Stimulated activated naive B cell treated with anti-CD40 and anti-IgM and Interleukin-4, amounts not matched to agents 10 μg/mL and 1 μg/mL and 100 μg/mL, for 72 hours (primary cell): ENCODE measurements around the gene POLE.

Experiments used
- ATAC-seq, 2 donors: fragments of 150-1000 bp; cut with Tn5 transposase; replicated peaks; 2 replicates each; pipeline ENCODE4 v1.10.0; 2021; ENCODE audit warnings: moderate library complexity in 1 of 2
- DNase-seq: peaks from one replicate; pipeline ENCODE4 v3.0.0; 2021
- H3K27ac Mint-ChIP-seq: one replicate; pipeline ENCODE4 v1.8.0; 2022; ENCODE audit warnings: mild to moderate bottlenecking, mixed read lengths
- H3K27me3 Mint-ChIP-seq, 2 donors: one replicate each; pipeline ENCODE4 v1.8.0; 2022; ENCODE audit warnings: mixed read lengths in 2 of 2
- H3K36me3 Mint-ChIP-seq, 2 donors: one replicate each; pipeline ENCODE4 v1.8.0; 2022; ENCODE audit warnings: mixed read lengths in 2 of 2, mild to moderate bottlenecking in 1 of 2
- H3K4me1 Mint-ChIP-seq, 2 donors: one replicate each; pipeline ENCODE4 v1.8.0; 2022; ENCODE audit warnings: mixed read lengths in 2 of 2, mild to moderate bottlenecking in 1 of 2
- H3K4me3 Mint-ChIP-seq, 2 donors: one replicate each; pipeline ENCODE4 v1.8.0; 2022; ENCODE audit warnings: mild to moderate bottlenecking in 2 of 2, mixed read lengths in 2 of 2, moderate library complexity in 1 of 2
- H3K9me3 Mint-ChIP-seq, 2 donors: one replicate each; pipeline ENCODE4 v1.8.0; 2022; ENCODE audit warnings: mixed read lengths in 2 of 2, mild to moderate bottlenecking in 1 of 2

POLE gene

DNA sequence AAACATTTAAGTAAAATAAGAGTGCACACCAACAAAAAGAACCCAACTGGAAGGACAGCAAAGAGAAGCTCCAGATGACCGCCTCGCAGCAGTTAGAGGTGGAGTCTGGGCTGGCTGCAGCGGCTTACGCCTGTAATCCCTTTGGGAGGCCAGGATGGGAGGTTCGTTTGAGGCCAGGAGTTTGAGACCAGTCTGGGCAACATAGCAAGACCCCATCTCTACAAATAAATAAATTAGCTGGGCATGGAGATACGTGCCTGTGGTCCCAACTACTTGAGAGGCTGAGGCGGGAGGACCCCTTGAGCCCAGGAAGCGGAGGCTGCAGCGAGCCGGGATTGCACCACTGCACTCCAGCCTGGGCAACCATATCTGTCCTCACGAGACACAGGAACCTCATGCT is 92.0 kb downstream of the POLE start:
- Mint-ChIP-seq H3K4me3 (no peak overlapping the region), H3K36me3 (peaks cover 0 to 1% of the 10 kb centered on the region in 2 donors), H3K27ac (no peak overlapping the region), H3K9me3 (peaks cover 0 to 2% of the 10 kb centered on the region in 2 donors), H3K4me1 (peaks cover 17 to 32% of the 10 kb centered on the region in 2 donors), H3K27me3 (peaks cover 19 to 24% of the 10 kb centered on the region in 2 donors)
- ATAC-seq (no peak), DNase-seq (no peak)

DNA sequence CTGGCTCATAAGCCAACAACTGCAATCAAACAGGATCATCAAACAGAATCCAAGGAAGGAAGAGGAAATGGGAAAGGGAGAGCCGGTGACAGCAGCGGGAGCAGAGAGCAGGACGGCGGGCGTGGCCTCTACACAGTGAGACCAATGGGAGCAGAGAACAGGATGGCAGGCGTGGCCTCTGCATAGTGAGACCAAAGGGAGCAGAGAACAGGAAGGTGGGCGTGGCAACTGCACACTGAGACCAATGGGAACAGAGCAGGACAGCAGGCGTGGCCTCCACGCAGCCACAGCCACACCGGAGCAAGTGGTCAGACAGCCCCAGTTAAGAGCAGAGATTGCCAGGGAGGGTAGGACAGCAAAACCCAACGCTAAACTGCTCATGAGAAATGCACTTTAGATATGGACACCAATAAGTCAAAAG is 93.2 kb downstream of the POLE start:
- Mint-ChIP-seq H3K9me3 (peaks cover 0 to 3% of the 10 kb centered on the region in 2 donors), H3K27ac (no peak overlapping the region), H3K4me3 (no peak overlapping the region), H3K36me3 (peaks cover 1 to 2% of the 10 kb centered on the region in 2 donors), H3K27me3 (peaks cover 19 to 23% of the 10 kb centered on the region in 2 donors), H3K4me1 (peaks cover 13 to 23% of the 10 kb centered on the region in 2 donors)
- no peak for DNase-seq
- ATAC-seq: peak; percentile 54 to 73

DNA sequence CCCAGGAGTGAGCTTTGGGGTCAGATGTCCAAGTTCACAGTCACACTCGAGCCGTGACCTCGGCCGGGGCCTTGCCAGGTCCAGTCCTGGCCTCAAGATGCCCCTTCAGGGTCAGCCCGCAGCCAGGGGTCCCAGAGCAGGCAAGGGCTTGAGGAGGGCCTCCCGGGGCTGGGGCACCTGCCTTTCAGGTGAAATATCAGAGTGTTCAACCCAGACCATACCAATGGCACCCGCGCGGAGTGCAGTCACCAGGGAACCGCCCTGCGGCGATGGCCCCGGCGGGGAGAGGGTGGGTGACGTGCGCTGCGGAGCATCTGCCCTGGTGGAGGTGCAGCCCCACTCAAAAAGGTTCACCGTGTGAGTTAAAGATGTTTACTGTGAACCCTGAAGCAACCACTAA is 93.6 kb downstream of the POLE start:
- Mint-ChIP-seq H3K27ac (no peak overlapping the region), H3K4me1 (peaks cover 10 to 19% of the 10 kb centered on the region in 2 donors), H3K27me3 (peaks cover 15 to 19% of the 10 kb centered on the region in 2 donors), H3K9me3 (peaks cover 0 to 3% of the 10 kb centered on the region in 2 donors), H3K36me3 (peaks cover 1 to 3% of the 10 kb centered on the region in 2 donors), H3K4me3 (no peak overlapping the region)
- DNase-seq: no peak
- no peak for ATAC-seq

DNA sequence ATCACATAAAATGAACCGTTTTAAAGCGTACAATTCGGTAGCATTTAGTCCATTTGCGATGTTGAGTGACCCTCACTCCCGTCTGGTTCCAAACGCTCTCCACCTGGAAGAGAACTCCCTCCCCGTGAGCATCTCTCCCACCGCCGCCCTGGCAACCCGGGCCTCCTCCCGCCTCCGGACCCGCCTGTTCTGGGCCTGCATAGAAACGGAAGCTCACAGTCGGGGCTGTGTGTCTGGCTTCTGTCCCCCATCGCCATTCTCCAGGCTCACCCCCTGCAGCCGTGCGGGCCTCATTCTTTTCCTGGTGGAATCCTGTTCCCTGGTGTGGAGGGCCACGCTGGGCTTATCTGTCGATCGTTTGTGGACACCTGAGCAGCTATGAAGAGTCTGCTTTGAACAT is 94.1 kb downstream of the POLE start:
- H3K36me3 Mint-ChIP-seq: peaks cover 1 to 3% of the 10 kb centered on the region in 2 donors
- H3K4me3 Mint-ChIP-seq: no peak overlapping the region
- H3K27me3 Mint-ChIP-seq: peaks cover 14 to 18% of the 10 kb centered on the region in 2 donors
- H3K27ac Mint-ChIP-seq: no peak overlapping the region
- ATAC-seq (no peak), DNase-seq (no peak)
- peaks cover 8 to 17% of the 10 kb centered on the region in 2 donors for H3K4me1 Mint-ChIP-seq
- H3K9me3 Mint-ChIP-seq: peaks cover 0 to 3% of the 10 kb centered on the region in 2 donors

DNA sequence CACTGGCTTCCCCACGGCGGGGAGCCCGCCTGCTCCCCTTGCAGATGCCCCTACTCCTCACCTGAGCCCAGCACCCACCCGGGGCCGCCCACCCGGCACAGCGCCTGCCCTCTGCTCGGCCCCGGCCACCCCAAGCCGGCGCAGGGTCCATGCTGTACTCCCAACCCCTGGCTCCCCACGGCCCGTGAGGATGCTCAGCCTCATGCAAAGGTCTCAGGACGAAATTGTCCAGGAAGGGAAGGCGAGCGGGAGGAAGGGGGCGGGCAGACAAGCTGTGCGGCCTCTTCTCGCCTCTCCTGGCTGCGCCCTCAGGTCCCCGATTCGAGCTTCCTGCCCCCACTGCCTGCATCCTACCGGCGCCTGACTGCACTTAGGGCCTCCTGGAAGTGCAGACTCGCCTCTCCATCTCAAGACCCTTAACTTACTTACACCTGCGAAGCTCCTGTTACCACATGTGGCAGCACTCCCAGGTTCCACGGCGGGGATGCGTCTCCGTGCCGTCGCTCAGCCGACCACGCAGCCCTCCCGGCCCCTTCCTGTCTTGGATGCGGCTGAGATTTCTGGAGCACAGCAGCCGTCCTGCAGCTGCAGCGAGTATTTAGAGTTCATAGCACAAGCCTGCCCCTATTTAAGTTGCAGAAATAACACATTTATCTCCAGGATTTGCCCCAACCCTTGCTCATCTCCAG is 94.7 kb downstream of the POLE start:
- peaks cover 10 to 13% of the 10 kb centered on the region in 2 donors for H3K27me3 Mint-ChIP-seq
- DNase-seq: no peak
- peaks cover 5 to 12% of the 10 kb centered on the region in 2 donors for H3K4me1 Mint-ChIP-seq
- H3K9me3 Mint-ChIP-seq: peaks cover 0 to 3% of the 10 kb centered on the region in 2 donors
- H3K36me3 Mint-ChIP-seq: peaks cover under 1 to 3% of the 10 kb centered on the region in 2 donors
- no peak for ATAC-seq
- no peak overlapping the region for H3K4me3 Mint-ChIP-seq
- no peak overlapping the region for H3K27ac Mint-ChIP-seq

DNA sequence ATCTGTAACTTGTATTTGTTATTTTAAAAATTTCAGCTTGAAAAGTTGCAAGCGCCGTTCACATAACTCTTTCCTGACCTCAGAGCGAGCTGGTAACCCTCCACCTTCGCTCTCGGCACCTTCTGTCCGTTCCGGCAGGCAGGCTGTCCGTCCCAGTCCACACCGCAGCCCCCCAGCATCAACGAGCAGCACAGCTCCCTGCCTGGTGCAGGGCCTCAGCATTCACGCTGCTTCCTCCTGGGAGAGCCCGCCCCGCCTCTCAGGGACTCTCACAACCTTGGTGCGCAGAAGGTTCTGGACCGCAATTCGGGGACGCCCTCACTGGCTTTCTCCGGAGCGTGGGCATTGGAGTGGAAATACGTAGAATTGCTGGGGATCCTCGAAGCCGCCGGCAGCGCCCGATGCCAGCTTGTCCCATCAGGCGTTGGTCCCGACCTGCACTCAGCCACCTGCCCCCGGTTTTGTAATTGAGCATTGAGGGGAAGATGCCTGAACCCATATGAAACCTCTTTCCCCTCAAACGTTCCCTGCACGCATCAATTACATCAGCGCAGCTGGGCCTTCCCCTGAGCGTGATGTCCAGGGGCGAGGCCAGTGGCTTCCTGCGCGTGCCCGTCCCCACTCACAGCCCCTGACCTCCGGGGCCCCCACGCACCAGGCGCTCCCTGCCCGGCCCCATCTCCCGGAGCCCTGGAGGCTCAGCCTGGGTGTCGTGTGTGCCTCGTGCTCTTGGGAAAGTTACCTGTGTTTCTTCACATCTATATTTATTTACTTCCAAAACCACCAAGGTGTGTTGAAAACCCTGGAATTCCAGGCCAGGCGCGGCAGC is 95.8 kb downstream of the POLE start:
- Mint-ChIP-seq H3K4me1 (peaks cover 2 to 6% of the 10 kb centered on the region in 2 donors), H3K4me3 (no peak overlapping the region), H3K9me3 (peaks cover 0 to 3% of the 10 kb centered on the region in 2 donors), H3K27me3 (peaks cover 6 to 9% of the 10 kb centered on the region in 2 donors), H3K27ac (no peak overlapping the region), H3K36me3 (peaks cover 0 to 3% of the 10 kb centered on the region in 2 donors)
- DNase-seq (no peak), ATAC-seq (no peak)

DNA sequence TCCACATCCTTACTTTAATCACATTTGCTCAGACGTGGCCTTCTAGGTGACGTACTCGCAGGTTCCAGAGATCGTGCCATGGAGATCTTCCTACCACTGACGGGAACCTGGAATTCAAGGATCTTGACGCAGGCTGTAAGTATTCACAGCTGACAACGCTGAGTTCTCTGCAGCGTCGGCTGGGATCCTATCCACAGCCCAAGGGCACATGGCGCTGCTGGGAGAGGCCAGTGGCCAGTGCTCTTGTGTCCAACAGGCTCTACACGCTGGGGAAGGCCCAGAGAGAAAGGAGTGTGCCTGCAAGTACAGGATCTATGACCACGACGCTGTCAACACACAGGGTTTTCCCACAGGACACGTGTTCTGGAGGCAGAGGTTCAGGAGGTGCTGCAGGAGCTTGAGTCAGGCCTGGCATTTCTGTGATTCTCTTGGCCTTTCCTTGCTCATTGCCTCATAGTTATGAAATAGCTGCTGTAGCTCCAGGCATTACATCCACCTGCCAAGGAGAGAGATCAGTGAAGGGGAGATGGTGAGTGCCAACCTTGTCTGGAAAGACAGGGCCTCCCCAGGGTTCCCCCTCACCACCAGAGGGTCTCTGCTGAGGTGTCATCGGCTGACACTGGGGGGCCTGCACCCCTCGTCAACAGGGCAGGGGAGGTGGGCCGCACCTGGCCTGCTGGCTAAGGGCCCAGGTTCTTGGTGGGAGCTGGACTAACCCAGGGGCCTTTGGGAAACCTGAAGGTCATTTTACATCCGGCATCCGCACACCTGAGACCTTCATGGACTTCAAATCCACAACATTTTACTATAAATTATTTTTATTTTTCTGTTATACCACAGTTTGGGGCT is 98.1 kb downstream of the POLE start:
- H3K27me3 Mint-ChIP-seq: peaks cover 5 to 6% of the 10 kb centered on the region in 2 donors
- H3K9me3 Mint-ChIP-seq: peaks cover 0 to 3% of the 10 kb centered on the region in 2 donors
- H3K36me3 Mint-ChIP-seq: peaks cover 3 to 4% of the 10 kb centered on the region in 2 donors
- no peak for DNase-seq
- no peak for ATAC-seq
- H3K27ac Mint-ChIP-seq: no peak overlapping the region
- no peak overlapping the region for H3K4me3 Mint-ChIP-seq
- peaks cover 2 to 5% of the 10 kb centered on the region in 2 donors for H3K4me1 Mint-ChIP-seq

DNA sequence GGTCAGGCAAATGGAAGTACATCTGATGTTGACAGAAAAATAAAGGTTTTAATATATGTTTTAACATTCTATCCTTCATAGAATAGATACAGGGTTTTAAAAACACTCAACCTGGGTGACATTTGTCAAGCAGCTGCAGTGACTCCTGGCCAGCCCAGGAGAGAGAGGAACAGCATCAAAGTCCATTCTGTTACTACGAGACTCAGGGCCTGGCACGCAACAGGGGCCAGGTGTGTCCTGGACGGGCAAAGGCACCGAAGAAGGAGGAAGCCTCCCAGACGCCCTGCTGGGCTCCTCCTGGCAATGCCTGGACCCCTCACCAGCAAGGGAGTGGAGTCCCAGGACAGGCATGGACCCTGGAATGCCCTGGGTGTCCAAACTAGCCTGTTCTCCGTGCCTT is 98.8 kb downstream of the POLE start:
- no peak overlapping the region for H3K27ac Mint-ChIP-seq
- H3K4me3 Mint-ChIP-seq: no peak overlapping the region
- peaks cover 0 to 2% of the 10 kb centered on the region in 2 donors for H3K9me3 Mint-ChIP-seq
- DNase-seq: no peak
- H3K4me1 Mint-ChIP-seq: no peaks in the 10 kb centered on the region
- ATAC-seq: no peak
- peaks cover 8% of the 10 kb centered on the region in 2 donors for H3K36me3 Mint-ChIP-seq
- no peaks in the 10 kb centered on the region for H3K27me3 Mint-ChIP-seq

DNA sequence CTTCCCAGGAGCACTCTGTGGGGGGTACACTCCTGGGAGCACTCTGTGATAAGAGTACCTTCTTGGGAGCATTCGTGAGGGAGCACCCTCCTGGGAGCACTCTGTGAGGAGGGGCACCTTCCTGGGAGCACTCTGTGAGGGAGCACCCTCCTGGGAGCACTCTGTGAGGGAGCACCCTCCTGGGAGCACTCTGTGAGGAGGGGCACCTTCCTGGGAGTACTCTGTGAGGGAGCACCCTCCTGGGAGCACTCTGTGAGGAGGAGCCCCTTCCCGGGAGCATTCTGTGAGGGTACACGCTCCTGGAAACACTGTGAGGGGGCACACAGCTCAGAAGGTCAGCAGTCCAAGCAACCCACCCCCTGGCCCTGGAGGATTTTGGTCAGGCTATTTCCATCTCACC is 99.4 kb downstream of the POLE start:
- no peaks in the 10 kb centered on the region for H3K4me1 Mint-ChIP-seq
- ATAC-seq (no peak), DNase-seq (no peak)
- H3K27me3 Mint-ChIP-seq: no peaks in the 10 kb centered on the region
- H3K27ac Mint-ChIP-seq: no peak overlapping the region
- H3K4me3 Mint-ChIP-seq: no peak overlapping the region
- H3K9me3 Mint-ChIP-seq: peaks cover 0 to 2% of the 10 kb centered on the region in 2 donors
- peaks cover 8% of the 10 kb centered on the region in 2 donors for H3K36me3 Mint-ChIP-seq

DNA sequence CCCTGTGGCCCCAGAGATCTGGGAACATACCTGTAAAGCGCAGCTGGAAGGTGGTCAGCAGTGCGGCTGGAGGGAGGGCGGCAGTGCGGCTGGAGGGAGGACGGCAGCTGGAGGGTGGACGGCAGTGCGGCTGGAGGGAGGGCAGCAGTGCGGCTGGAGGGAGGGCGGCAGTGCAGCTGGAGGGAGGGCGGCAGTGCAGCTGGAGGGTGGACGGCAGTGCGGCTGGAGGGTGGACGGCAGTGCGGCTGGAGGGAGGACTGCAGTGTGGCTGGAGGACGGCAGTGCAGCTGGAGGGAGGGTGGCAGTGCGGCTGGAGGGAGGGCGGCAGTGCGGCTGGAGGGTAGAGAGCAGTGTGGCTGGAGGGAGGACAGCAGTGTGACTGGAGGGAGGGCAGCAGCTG is 100.2 kb downstream of the POLE start:
- Mint-ChIP-seq H3K27me3 (no peaks in the 10 kb centered on the region), H3K27ac (no peak overlapping the region)

DNA sequence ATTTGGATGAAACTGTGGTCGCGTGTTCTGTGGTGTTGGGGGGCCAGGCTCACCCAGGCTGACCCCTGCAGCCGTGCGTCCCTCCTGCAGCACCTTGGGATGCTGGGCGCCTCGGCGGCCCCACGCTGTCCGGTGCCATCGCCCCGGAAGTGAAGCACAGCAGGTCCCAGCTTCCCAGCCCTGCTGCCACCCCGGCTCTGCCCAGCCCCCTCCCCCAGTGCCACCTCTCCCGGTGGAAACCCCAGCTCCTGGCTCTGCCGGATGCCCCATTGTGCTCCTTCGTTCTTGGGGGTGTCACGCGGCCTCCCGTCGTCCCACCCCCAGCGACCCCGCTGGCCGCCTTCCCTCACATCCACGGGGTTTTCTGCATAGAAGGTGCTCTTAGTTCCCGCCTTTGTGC is 102.0 kb downstream of the POLE start:
- no peaks in the 10 kb centered on the region for H3K4me1 Mint-ChIP-seq
- ATAC-seq (no peak), DNase-seq (no peak)
- H3K9me3 Mint-ChIP-seq: peaks cover 0 to 2% of the 10 kb centered on the region in 2 donors
- H3K27me3 Mint-ChIP-seq: no peaks in the 10 kb centered on the region
- H3K4me3 Mint-ChIP-seq: no peak overlapping the region
- peaks cover 11 to 15% of the 10 kb centered on the region in 2 donors for H3K36me3 Mint-ChIP-seq
- H3K27ac Mint-ChIP-seq: no peak overlapping the region

More for the DNA sequence above, 100.2 kb downstream of the POLE start:
- DNase-seq (no peak), ATAC-seq (no peak)
- Mint-ChIP-seq H3K36me3 (peaks cover 8 to 13% of the 10 kb centered on the region in 2 donors), H3K4me1 (no peaks in the 10 kb centered on the region), H3K4me3 (no peak overlapping the region), H3K9me3 (peaks cover 0 to 2% of the 10 kb centered on the region in 2 donors)

DNA sequence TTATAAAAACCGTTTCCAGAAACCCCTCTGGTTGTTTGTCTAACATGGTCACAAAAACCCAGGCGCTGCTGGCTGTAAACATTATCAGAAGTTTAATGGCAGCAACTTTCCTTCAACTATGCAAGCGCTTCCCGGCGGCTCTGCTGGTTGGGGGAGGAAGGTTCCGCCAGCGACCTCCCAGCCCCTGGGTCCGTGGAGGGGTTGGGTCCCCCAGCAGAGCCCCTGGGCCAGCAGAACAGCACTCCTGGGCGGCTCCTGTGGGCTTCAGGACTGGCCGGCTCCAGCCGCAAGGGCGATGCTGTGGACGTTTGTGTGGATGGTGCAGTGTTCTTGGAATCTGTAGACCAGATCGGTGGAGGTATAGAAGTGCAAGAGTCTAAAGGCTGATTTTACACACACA is 102.7 kb downstream of the POLE start:
- peaks cover 0 to 2% of the 10 kb centered on the region in 2 donors for H3K9me3 Mint-ChIP-seq
- no peaks in the 10 kb centered on the region for H3K27me3 Mint-ChIP-seq
- H3K4me1 Mint-ChIP-seq: no peaks in the 10 kb centered on the region
- ATAC-seq (no peak), DNase-seq (no peak)
- H3K36me3 Mint-ChIP-seq: peaks cover 11 to 18% of the 10 kb centered on the region in 2 donors
- no peak overlapping the region for H3K4me3 Mint-ChIP-seq
- H3K27ac Mint-ChIP-seq: no peak overlapping the region

DNA sequence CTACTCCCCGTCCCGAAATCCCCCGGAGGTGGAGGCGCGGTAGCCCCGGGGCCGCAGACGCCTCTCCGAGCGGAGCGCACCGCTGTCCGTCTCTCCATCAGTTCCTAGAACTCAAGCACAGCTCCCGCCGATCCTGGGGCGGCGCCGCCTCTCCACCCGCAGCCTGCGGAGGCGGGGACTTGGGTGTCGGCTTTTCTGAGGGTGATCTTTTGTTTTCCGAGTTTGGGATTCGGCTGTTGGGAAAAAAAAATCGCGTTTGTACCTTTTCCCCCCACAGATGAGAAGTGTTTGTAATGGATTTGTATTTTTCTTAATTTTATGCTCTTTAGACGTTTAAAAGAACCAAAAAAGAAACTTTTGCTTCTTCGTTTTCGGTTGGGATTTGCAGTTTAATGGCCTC is 103.4 kb downstream of the POLE start:
- DNase-seq (no peak), ATAC-seq (no peak)
- H3K36me3 Mint-ChIP-seq: peaks cover 13 to 18% of the 10 kb centered on the region in 2 donors
- H3K9me3 Mint-ChIP-seq: no peaks in the 10 kb centered on the region
- no peak overlapping the region for H3K27ac Mint-ChIP-seq
- H3K4me1 Mint-ChIP-seq: no peaks in the 10 kb centered on the region
- H3K4me3 Mint-ChIP-seq: no peak overlapping the region
- no peaks in the 10 kb centered on the region for H3K27me3 Mint-ChIP-seq

DNA sequence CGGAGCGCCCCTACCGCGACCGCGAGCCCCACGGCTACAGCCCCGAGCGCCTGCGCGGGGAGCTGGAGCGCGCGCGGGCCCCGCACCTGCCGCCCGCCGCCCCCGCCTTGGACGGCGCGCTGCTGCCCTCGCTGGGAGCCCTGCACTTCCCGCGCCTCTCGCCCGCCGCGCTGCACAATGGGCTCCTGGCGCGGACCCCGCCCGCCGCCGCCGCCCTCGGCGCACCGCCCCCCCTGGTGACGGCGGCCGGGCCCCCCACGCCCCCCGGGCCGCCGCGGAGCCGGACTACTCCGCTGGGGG is 103.8 kb downstream of the POLE start:
- H3K9me3 Mint-ChIP-seq: no peaks in the 10 kb centered on the region
- ATAC-seq: no peak
- H3K27ac Mint-ChIP-seq: no peak overlapping the region

More for the DNA sequence above, 103.8 kb downstream of the POLE start:
- Mint-ChIP-seq H3K36me3 (peaks cover 17 to 20% of the 10 kb centered on the region in 2 donors), H3K4me3 (no peak overlapping the region), H3K4me1 (no peaks in the 10 kb centered on the region), H3K27me3 (no peaks in the 10 kb centered on the region)
- no peak for DNase-seq
